Measurements from ENCODE around the gene SUGCT. TPM values are rescaled to one million over a fixed set of nuclear protein-coding genes. Genes with fewer than 3 reads are reported as not detected.

The SUGCT gene
- total and polyA plus RNA-seq, 2 of the 8 experiments (the other 6 are each of a cell fraction or from before 2014, with no cell fraction given): 2.8 to 5.4 TPM

DNA sequence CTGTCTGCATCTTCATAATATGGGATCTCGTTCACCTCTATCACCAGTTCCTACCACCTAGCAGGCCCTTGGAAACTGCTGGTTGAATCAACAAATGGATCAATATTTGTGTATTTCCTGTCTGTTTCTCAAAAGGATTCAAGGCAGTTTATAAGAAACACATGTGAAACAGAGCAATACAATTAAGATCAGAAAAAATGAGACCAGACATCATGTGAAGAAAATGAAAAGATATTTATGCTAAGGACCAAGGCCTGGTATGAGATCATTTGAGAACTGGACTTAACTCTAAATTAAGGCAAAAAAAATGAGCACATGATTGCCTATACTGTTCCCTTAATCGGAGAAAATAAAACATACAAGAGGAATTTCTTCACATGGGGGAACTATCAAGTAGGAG lies 589.0 kb downstream of the SUGCT start:
- Histone ChIP-seq H4K5ac (ENCODE audit: insufficient read length, low read depth, low read length) (no peak overlapping the region), H3K36me3 (ENCODE audit: control insufficient read depth in 2 of 4, insufficient read depth in 4 of 4, low read length in 3 of 4) (no peaks in the 10 kb centered on the region; a peak in 2 of 8 replicates), H2AFZ (ENCODE audit: low read length) (no peak overlapping the region), H3K27me3 (replicated peaks in 1 of 4; ENCODE audit: control insufficient read depth in 3 of 4, extremely low read depth in 1 of 4, insufficient read depth in 3 of 4, low read length in 3 of 4) (no peaks in the 10 kb centered on the region), H3K9ac (replicated peaks in 1 of 4; ENCODE audit: extremely low read depth in 1 of 4, low read depth in 3 of 4, low read length in 3 of 4) (no peak overlapping the region), H3K18ac (ENCODE audit: extremely low read depth, low read length) (no peak overlapping the region), H3K4me3 (ENCODE audit: extremely low read depth in 1 of 4, insufficient read depth in 2 of 4, low read depth in 3 of 4, low read length in 4 of 4) (no peak overlapping the region), H3K14ac (ENCODE audit: insufficient read length) (no peak overlapping the region), H4K8ac (ENCODE audit: extremely low read depth, insufficient read depth, low read length) (no peak overlapping the region), H2BK15ac (ENCODE audit: low read length) (no peak overlapping the region), H3K79me2 (ENCODE audit: control insufficient read depth in 1 of 2, insufficient read depth in 2 of 2, low read length in 2 of 2) (no peaks in the 10 kb centered on the region), H2AK5ac (ENCODE audit: low read depth, low read length) (no peak overlapping the region), H3K23ac (ENCODE audit: insufficient read length) (no peak overlapping the region), H3K4me1 (replicated peaks in 1 of 4; ENCODE audit: control insufficient read depth in 3 of 4, insufficient read depth in 4 of 4, low read length in 3 of 4) (peaks cover 0 to 2% (median 0%) of the 10 kb centered on the region in 4 experiments; a peak in 3 of 7 replicates), H3K9me3 (ENCODE audit: insufficient read depth in 2 of 2, low read depth in 1 of 2, low read length in 1 of 2) (no peaks in the 10 kb centered on the region), H2BK5ac (ENCODE audit: low read depth, low read length) (no peak overlapping the region), H4K91ac (replicated peaks; ENCODE audit: insufficient read length, low read length) (no peak overlapping the region), H3K4ac (replicated peaks; ENCODE audit: insufficient read length, low read depth, low read length) (no peak overlapping the region), H3K79me1 (ENCODE audit: low read depth, low read length) (no peaks in the 10 kb centered on the region), H3K23me2 (ENCODE audit: low read depth, low read length) (no peaks in the 10 kb centered on the region), H2BK12ac (ENCODE audit: low read depth, low read length) (no peak overlapping the region), H4K20me1 (replicated peaks in 1 of 2; ENCODE audit: control insufficient read depth in 1 of 2, insufficient read depth in 2 of 2, low read length in 2 of 2) (no peaks in the 10 kb centered on the region), H2BK120ac (replicated peaks; ENCODE audit: low read depth, low read length) (no peak overlapping the region), H3K27ac (ENCODE audit: low read depth, low read length) (no peak overlapping the region), H3K4me2 (ENCODE audit: insufficient read depth in 1 of 2, low read depth in 2 of 2, low read length in 2 of 2) (no peak overlapping the region), H3K56ac (replicated peaks; ENCODE audit: insufficient read length, low read depth, low read length) (no peak overlapping the region), H2BK20ac (ENCODE audit: low read length) (no peak overlapping the region)
- WGBS, 2 experiments (ENCODE audit: extremely low coverage in 1 of 2, insufficient coverage in 1 of 2, insufficient read length in 1 of 2, insufficient replicate concordance in 2 of 2, low coverage in 1 of 2, low lambda C conversion rate in 2 of 2, missing lambda C conversion rate in 1 of 2): 93% methylated on average over 2 of the region's 2 CpGs; no CpG with 5 or more reads in 1 of the 2 experiments
- TF ChIP-seq EP300 (IDR thresholded peaks at IDR 0.05; ENCODE audit: borderline replicate concordance in 1 of 2, low read depth in 2 of 2, low read length in 2 of 2) (no peak), POLR2AphosphoS5 (IDR thresholded peaks at IDR 0.05; ENCODE audit: low read depth, low read length) (no peak), USF2 (IDR thresholded peaks at IDR 0.05; ENCODE audit: low read length) (no peak), ATF3 (IDR thresholded peaks at IDR 0.05; ENCODE audit: insufficient read depth, low read depth, low read length) (no peak), TAF7 (optimal IDR thresholded peaks at IDR 0.05; ENCODE audit: borderline replicate concordance, low read depth, low read length) (no peak), YY1 (IDR thresholded peaks at IDR 0.05; ENCODE audit: low read depth, low read length) (no peak), JUN (IDR thresholded peaks at IDR 0.05; ENCODE audit: low read depth, low read length) (no peak), CTBP2 (IDR thresholded peaks at IDR 0.05; ENCODE audit: borderline replicate concordance, insufficient read depth, insufficient read length, low read length) (no peak), SIRT6 (IDR thresholded peaks at IDR 0.05; ENCODE audit: low read length) (no peak), RAD21 (IDR thresholded peaks at IDR 0.05 in 1 of 2, conservative IDR thresholded peaks at IDR 0.05 in 1 of 2; ENCODE audit: low read depth in 2 of 2, low read length in 2 of 2) (no peak)
- DNase-seq (ENCODE audit: low read depth in 1 of 2, low spot score in 2 of 2) (no peak), FAIRE-seq (peak; percentile 24)
- ChIA-PET CTCF (ENCODE audit: partially characterized antibody) (interaction anchor here (0.9 kb wide), 1 partner anchor 16 kb away, joined by 3 read pairs; no protein-coding TSS in a partner anchor), POLR2A (ENCODE audit: partially characterized antibody) (no interaction called here)
